Smooth muscle cell (in vitro differentiated cells): ENCODE measurements around the gene CKB. TPM values are rescaled to one million over a fixed set of nuclear protein-coding genes. Genes with fewer than 3 reads are reported as not detected.

ENCODE experiments used
- DNase-seq: peaks from one replicate; lab custom pipeline; 2025; ENCODE audit not compliant: unreplicated experiment; lab: John Stamatoyannopoulos, UW
- H2AFZ ChIP-seq: fragments of 200-600 bp; sonication (generic); 2 replicates; pipeline ENCODE4 v1.6.0; 2016; ENCODE audit warnings: antibody characterized with exemption, low read depth, mild to moderate bottlenecking
- H3F3A ChIP-seq: fragments of 200-600 bp; sonication (generic); 2 replicates; pipeline ENCODE4 v1.6.0; 2017; ENCODE audit warnings: antibody characterized with exemption, low read depth
- H3K27ac ChIP-seq: fragments of 200-600 bp; sonication (generic); 2 replicates; pipeline ENCODE4 v1.5.1; 2016; ENCODE audit warnings: low read depth, mild to moderate bottlenecking
- H3K27me3 ChIP-seq: fragments of 200-600 bp; sonication (generic); 2 replicates; pipeline ENCODE4 v1.6.1; 2016; ENCODE audit warnings: low read depth, mild to moderate bottlenecking
- H3K36me3 ChIP-seq: fragments of 200-600 bp; sonication (generic); 2 replicates; pipeline ENCODE4 v1.5.1; 2016; ENCODE audit warnings: low read depth
- H3K4me1 ChIP-seq: fragments of 200-600 bp; sonication (generic); 2 replicates; pipeline ENCODE4 v1.5.1; 2016; ENCODE audit warnings: low read depth
- H3K4me2 ChIP-seq: fragments of 200-600 bp; sonication (generic); 2 replicates; pipeline ENCODE4 v1.6.0; 2016; ENCODE audit warnings: mild to moderate bottlenecking
- H3K4me3 ChIP-seq: fragments of 200-600 bp; sonication (generic); 2 replicates; pipeline ENCODE4 v1.5.1; 2016; ENCODE audit warnings: mild to moderate bottlenecking
- H3K79me2 ChIP-seq: fragments of 200-600 bp; sonication (generic); 2 replicates; pipeline ENCODE4 v1.6.0; 2016; ENCODE audit warnings: low read depth, mild to moderate bottlenecking
- H3K9ac ChIP-seq: fragments of 200-600 bp; sonication (generic); 2 replicates; pipeline ENCODE4 v1.6.0; 2016; ENCODE audit warnings: low read depth
- H3K9me3 ChIP-seq: fragments of 200-600 bp; sonication (generic); replicated peaks from 2 replicates; pipeline ENCODE4 v1.5.1; 2016; ENCODE audit warnings: low read depth
- H4K20me1 ChIP-seq: fragments of 200-600 bp; sonication (generic); 2 replicates; pipeline ENCODE4 v1.6.0; 2016; ENCODE audit warnings: low read depth
- CTCF ChIP-seq: fragments of 200-600 bp; sonication (generic); IDR thresholded peaks from 2 replicates; pipeline ENCODE4 v1.5.1; 2017; ENCODE audit warnings: borderline replicate concordance, mild to moderate bottlenecking, antibody characterized with exemption; ENCODE audit not compliant: insufficient read depth, poor library complexity, severe bottlenecking
- WGBS: methylation state at CpG from one replicate; pipeline ENCODE4 v1.1.7; 2016; ENCODE audit warnings: low lambda C conversion rate; 5-methylcytosine and 5-hydroxymethylcytosine counted together
- polyA plus RNA-seq: library from polyadenylated mRNA; unstranded; fragments of >200 nt; fragmentation: Nextera tagmentation; extraction: Ambion mirVana; gene quantifications from 2 replicates; pipeline ENCODE4 v1.2.1, GENCODE V29; 2016
- total RNA-seq: library from RNA; depleted of rRNA; stranded (reverse); fragments of >200 nt; gene quantifications from 2 replicates; pipeline ENCODE4 v1.2.3, GENCODE V29; 2014

CKB gene
- total and polyA plus RNA-seq, 2 experiments from 2014 or later: 25.7 to 62.9 TPM

GRCh38 chr14:103531421-103532215, 9.0 kb upstream of the CKB start:
- Histone ChIP-seq H3F3A (no peaks in the 10 kb centered on the region), H3K9ac (no peak overlapping the region), H3K27ac (no peak overlapping the region), H3K4me3 (no peak overlapping the region), H3K4me1 (peaks cover 13% of the 10 kb centered on the region), H4K20me1 (peaks cover 26% of the 10 kb centered on the region), H3K79me2 (peaks cover 13% of the 10 kb centered on the region), H3K9me3 (no peaks in the 10 kb centered on the region), H3K27me3 (no peaks in the 10 kb centered on the region), H3K36me3 (no peaks in the 10 kb centered on the region), H2AFZ (no peak overlapping the region), H3K4me2 (no peak overlapping the region)
- no peak for TF ChIP-seq CTCF
- DNase-seq: no peak
- WGBS: 98% methylated on average over 8 of the region's 15 CpGs

- H2AFZ ChIP-seq: no peak overlapping the region
- no peaks in the 10 kb centered on the region for H3K27me3 ChIP-seq
- no peak overlapping the region for H3K4me2 ChIP-seq
- no peak overlapping the region for H3K27ac ChIP-seq
- no peaks in the 10 kb centered on the region for H3K9me3 ChIP-seq
- WGBS: 96% methylated on average over 11 of the region's 11 CpGs
- peaks cover 13% of the 10 kb centered on the region for H3K4me1 ChIP-seq
- H3K36me3 ChIP-seq: no peaks in the 10 kb centered on the region
- H3K4me3 ChIP-seq: no peak overlapping the region
- no peak for DNase-seq
- no peaks in the 10 kb centered on the region for H3F3A ChIP-seq
- H4K20me1 ChIP-seq: peaks cover 26% of the 10 kb centered on the region
- no peak for TF ChIP-seq CTCF
- peaks cover 13% of the 10 kb centered on the region for H3K79me2 ChIP-seq
- H3K9ac ChIP-seq: no peak overlapping the region
These were observed 8.2 kb upstream of the CKB start for GRCh38 chr14:103530831-103531230.

DNA sequence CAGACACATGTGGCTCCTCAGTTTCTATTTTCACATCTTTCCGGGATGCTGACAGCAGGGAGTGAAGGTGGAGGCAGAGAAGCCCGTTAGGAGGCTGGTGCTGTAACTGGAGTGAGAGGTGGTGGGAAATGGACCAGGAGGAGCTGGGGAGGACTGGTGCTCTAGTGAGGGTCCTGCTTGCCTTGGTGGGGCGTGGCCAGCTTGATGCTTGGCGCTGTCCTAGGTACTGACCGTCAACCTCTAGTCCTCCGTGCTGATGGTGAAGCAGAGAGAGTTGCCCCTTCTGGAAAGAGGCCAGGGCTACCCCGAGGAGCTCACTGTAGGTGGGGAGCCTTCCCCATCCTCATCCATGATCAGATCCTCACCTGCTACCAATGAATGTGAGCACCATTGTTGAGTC, 7.8 kb upstream of the CKB start:
- no peaks in the 10 kb centered on the region for H3K27me3 ChIP-seq
- no peaks in the 10 kb centered on the region for H3F3A ChIP-seq
- H3K4me3 ChIP-seq: no peak overlapping the region
- no peaks in the 10 kb centered on the region for H3K9me3 ChIP-seq
- no peak for DNase-seq
- H3K4me2 ChIP-seq: peak overlapping the region; percentile 99
- no peak overlapping the region for H3K9ac ChIP-seq
- peaks cover 26% of the 10 kb centered on the region for H4K20me1 ChIP-seq
- no peak overlapping the region for H2AFZ ChIP-seq
- WGBS: 76% methylated on average over 7 of the region's 7 CpGs
- peaks cover 13% of the 10 kb centered on the region for H3K79me2 ChIP-seq
- H3K27ac ChIP-seq: no peak overlapping the region
- no peak for TF ChIP-seq CTCF
- H3K4me1 ChIP-seq: peaks cover 13% of the 10 kb centered on the region
- no peaks in the 10 kb centered on the region for H3K36me3 ChIP-seq
